GM19239 (cell line): Measurements from ENCODE around the gene HABP2.
A peak's percentile ranks its signal among the peaks of the same experiment; 100 is the strongest.

Experiments
- DNase-seq: peaks from one replicate; pipeline ENCODE4 v3.0.0; 2011; ENCODE audit warnings: low spot score; ENCODE audit not compliant: insufficient read length
- FAIRE-seq: peaks from 2 replicates; lab custom pipeline; 2011; peaks lifted over from hg19 to GRCh38; lab: Jason Lieb, UNC

Gene HABP2

GRCh38 chr10:113552701-113553100, at the start of gene HABP2:
HABP2 (plus strand) TSS chr10:113553053; CDS start chr10:113553122, 69 bp downstream.
- no peak for DNase-seq
- no peak for FAIRE-seq

GRCh38 chr10:113503930-113504329, 48.9 kb upstream of the HABP2 start:
- FAIRE-seq (no peak), DNase-seq (no peak)

DNA sequence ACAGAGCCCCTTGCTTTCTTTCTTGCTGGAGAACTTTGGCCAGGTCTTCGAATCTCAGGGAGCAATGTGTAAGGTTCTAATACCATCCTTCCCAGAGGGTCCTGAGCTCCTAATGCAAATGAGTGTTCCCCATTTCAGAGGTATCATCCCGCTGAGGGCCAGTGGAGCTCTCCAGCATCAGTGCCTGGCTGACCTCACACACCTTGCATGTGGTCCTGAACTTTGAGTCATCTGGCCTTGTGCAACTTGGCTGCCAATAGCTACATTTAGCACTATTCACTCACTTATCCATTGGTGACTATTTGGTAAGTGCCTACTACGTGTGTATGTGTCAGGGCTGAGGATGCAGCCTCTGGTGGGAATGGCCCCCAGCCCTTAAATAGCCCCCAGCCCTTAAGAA, 48.4 kb upstream of the HABP2 start:
- DNase-seq (no peak), FAIRE-seq (no peak)

GRCh38 chr10:113506476-113506875, 46.4 kb upstream of the HABP2 start:
- DNase-seq = no peak
- FAIRE-seq = no peak

DNA sequence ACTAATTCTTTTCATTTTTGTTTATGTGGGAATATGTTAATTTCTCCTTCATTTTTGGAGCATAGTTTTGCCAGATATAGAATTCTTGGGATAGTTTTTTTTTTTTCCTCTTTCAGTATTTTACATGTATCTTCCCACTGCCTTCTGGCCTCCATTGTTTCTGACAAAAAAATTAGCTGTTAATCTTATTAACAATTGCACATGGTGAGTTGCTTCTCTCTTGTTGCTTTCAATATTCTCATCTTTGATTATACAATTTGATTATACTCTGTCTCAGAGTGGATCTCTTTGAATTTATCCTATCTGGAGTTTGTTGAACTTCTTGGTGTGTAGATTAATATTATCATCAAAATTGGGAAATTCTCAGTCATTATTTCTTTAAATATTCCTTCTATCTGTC, 41.4 kb upstream of the HABP2 start:
- DNase-seq = no peak
- no peak for FAIRE-seq

- no peak for FAIRE-seq
- DNase-seq = no peak
These were observed 37.7 kb upstream of the HABP2 start for GRCh38 chr10:113515161-113515560.

- DNase-seq (no peak), FAIRE-seq (no peak)
These were observed 37.3 kb upstream of the HABP2 start for GRCh38 chr10:113515601-113516000.

DNA sequence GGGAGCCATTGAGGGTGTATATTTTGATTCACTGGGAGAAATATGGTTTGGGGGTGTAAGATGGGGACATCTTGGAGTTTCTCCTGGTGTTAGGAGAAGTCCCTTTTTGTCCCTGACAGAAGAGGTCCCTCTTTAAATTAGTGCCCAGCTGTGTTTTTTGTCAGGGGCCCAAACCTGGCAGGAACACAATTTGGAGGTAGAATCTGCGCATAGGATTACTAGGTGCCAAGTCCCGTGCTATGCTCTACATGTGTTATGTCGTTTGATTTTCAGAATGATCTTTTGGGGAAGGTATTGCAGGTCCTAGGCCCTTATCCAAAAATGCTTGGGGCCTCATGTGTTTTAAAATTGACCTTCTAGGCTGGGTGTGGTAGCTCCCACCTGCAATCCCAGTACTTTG, 36.8 kb upstream of the HABP2 start:
- FAIRE-seq (no peak), DNase-seq (no peak)

DNA sequence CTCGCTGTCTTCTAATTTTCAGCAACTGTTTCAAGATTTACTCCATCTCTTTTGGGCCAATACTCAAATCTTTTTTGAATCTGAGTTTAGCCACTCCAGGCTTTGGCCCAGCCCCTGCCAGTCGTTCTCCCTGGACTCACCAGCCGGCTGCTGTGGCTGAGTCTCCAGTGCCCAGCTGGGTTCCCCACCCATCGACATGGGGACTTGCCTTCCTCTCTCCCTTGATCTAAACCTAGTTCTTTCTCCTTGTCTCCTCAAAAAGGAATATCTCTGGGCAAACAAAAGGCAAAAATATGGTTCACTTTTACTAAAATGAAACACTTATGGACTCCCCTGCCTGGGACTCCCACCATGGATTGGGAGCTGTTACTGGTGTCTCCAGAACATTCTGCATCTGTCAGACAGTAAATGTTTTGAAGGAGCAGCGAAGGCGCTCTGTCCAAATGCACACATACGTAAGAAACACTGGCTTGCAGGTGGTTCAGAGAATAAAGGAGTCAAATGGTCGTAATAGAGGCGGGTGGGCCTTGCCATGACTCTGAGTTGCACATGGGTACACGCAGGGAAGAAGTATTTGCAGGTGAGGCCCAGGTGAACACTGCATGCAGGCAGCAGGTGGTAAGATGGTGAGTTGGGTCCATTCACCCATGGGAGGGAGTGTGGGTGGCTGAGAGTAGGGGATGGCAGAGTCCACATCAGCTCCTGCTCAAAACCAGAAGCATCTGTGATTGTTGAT, 35.5 kb upstream of the HABP2 start:
- DNase-seq (no peak), FAIRE-seq (no peak)

GRCh38 chr10:113517901-113518260, 35.0 kb upstream of the HABP2 start:
- DNase-seq (no peak), FAIRE-seq (no peak)

DNA sequence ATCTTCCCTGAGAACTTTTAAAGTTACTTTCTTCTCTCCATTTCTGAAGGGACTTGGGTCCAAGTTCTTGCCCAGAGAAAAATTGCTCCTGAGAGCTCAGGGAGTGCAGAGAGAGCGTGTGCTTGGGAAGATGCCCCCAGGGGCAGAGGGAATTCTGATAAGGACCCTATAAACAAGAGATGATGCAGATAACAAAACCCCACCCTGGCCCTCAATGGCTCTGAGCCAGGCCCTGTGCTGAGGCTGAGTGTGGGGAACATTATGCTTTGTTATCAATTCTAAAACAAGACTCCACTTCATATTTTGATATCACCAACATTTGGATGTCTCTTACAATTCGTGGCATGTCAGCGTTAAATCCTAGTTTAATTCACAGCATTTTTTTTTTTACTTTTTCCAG, 34.4 kb upstream of the HABP2 start:
- DNase-seq = no peak
- no peak for FAIRE-seq

- FAIRE-seq = no peak
- no peak for DNase-seq
These were observed 33.8 kb upstream of the HABP2 start for GRCh38 chr10:113518816-113519591.

GRCh38 chr10:113519681-113520115, 33.2 kb upstream of the HABP2 start:
- DNase-seq (no peak), FAIRE-seq (no peak)

- DNase-seq (no peak), FAIRE-seq (no peak)
These were observed 32.6 kb upstream of the HABP2 start for GRCh38 chr10:113520261-113520660.

DNA sequence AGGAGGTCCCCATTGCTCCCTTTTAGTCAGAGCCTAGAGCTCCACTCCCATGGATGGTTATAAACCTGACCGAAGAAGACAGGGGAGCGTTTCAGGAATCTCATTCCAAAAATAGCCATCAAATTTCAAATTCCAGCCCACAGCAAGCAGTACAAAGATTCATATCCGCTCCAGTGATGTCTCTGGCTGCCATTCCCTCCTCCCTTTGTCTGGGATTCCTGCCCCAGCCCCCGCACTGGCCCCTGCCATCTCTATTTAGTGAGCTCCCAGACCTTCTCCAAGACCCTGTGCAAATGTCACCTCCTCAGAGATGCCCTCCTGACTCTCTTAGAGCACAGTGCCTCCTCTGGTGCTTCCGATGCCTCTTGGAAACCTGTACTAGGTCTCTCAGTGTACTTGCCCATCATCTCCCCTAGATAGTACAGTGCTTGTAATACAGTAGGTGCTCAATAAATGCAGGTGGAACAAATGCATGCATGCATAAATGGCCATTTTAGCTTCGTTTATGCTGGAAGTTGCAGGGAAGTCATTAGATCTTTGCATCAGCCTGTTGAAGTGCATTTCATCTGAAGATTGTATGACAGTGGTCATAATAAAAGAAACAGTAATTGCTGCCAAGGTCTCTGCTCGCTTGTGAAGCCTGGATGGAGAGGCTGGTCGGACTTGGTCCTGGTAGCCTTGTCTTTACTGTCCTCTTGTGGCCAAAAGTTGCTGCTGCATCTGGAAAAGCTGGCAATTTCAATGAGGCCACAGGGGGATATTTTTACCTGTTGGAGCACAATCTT, 32.0 kb upstream of the HABP2 start:
- peak; percentile 91 for FAIRE-seq
- peak; percentile 49 for DNase-seq

DNA sequence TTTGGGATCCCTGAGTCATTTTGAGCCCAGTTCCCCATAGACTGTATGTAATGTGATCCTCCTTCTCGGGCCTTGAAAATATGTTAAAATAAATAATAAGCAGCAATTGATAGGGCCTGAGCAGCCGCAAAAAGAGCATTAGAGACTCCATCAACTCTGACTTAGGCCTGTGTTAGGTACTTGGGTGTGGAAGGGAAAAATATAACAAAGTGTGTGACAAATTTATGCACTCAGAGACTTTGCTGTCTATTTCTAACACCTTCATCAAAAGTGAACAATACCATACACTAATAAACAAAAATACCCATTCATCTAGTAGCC, 31.4 kb upstream of the HABP2 start:
- DNase-seq (no peak), FAIRE-seq (no peak)

DNA sequence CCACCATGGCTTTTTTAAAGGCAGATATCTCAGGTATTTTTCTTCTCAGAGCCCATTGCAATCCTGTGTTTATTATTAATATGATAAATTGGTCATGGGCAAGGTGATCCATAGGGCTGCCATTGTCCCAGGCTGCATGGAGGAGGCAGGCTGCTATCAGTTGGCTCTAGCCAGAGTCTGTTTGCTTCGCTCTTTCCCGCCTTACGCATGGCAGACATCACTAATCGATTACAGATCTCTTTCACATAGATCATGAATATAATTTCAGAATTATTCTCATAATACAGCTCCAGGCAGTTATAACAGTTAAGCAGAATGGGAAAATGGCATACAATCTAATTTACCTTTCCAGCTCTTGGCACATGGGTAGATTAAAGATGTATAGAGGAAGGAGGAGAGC, 30.4 kb upstream of the HABP2 start:
- no peak for DNase-seq
- FAIRE-seq = no peak

DNA sequence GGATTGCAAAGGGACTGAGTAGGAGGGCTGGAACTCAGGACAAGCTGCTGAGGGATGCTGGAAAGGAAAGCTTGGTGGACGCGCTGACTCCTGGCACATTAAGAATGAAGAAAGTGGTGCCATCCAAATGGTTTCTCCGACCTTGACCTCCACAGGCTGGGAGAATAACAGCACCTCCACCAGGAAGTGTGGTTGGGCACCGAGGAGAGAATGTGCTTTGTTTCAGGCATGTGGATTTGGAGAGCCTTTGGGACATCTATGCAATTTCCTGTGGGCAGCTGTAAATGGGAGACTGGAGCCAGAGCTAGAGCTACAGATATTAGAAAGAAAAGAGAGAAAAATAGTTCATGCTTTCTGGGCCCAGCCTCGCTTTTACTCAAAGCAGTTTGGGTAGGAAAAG, 29.8 kb upstream of the HABP2 start:
- FAIRE-seq = no peak

GRCh38 chr10:113523628-113524027, 29.2 kb upstream of the HABP2 start:
- FAIRE-seq (no peak), DNase-seq (no peak)

More for the DNA sequence above, 29.8 kb upstream of the HABP2 start:
- no peak for DNase-seq

DNA sequence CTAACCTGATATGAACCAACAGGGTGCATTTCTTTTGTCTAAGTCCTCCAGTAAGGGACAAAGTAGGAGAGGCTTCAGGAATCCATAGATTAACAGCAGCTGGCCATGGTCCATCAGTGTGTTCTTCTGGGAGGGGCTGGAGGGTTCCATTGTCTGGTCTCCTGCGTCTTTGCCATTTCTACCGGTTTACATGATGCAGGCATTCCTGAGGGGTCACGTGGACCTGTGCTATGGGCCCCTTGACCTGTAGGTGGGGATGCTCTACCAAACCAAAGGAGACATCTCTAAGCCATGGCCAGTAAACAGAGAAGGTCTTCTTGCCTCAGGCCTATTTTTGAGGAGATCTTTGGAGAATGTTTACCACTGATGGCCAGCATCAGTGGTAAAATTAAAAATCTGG, 28.7 kb upstream of the HABP2 start:
- DNase-seq (no peak), FAIRE-seq (no peak)
